SK-N-SH treated with all-trans-retinoic acid at 6 μM for 48 hours (cell line): ENCODE results near the gene CCDC85C.
A peak's percentile ranks its signal among the peaks of the same experiment; 100 is the strongest.

Experiments used
- ATAC-seq: fragments of 200-7000 bp; cut with Tn5 transposase; 3 replicates; pipeline ENCODE4 v1.9.1; 2020; ENCODE audit warnings: mild to moderate bottlenecking, moderate library complexity
- BACH2 ChIP-seq: fragments of 250-450 bp; sonication (Bioruptor Pico); IDR thresholded peaks from 2 replicates; pipeline ENCODE4 v1.9.0; 2021; ENCODE audit warnings: mild to moderate bottlenecking, borderline replicate concordance
- CSDC2 ChIP-seq: fragments of 250-450 bp; sonication (Bioruptor Pico); IDR thresholded peaks from 2 replicates; pipeline ENCODE4 v1.5.0; 2020; ENCODE audit warnings: mild to moderate bottlenecking, moderate library complexity
- ESRRG ChIP-seq: fragments of 250-450 bp; sonication (Bioruptor Pico); IDR thresholded peaks from 2 replicates; pipeline ENCODE4 v1.6.1; 2021; ENCODE audit warnings: mild to moderate bottlenecking
- GLIS3 ChIP-seq: fragments of 250-450 bp; sonication (Bioruptor Pico); IDR thresholded peaks from 2 replicates; pipeline ENCODE4 v1.5.0; 2020; ENCODE audit warnings: mild to moderate bottlenecking, moderate library complexity
- ISL1 ChIP-seq: fragments of 250-450 bp; sonication (Bioruptor Pico); IDR thresholded peaks from 2 replicates; pipeline ENCODE4 v2.1.2; 2022; ENCODE audit warnings: mild to moderate bottlenecking, moderate library complexity
- OSR1 ChIP-seq: fragments of 250-450 bp; sonication (Bioruptor Pico); IDR thresholded peaks from 2 replicates; pipeline ENCODE4 v1.8.0; 2022; ENCODE audit warnings: moderate library complexity, mild to moderate bottlenecking, inconsistent platforms
- PPARA ChIP-seq: fragments of 250-450 bp; sonication (Bioruptor Pico); IDR thresholded peaks from 2 replicates; pipeline ENCODE4 v1.5.0; 2020; ENCODE audit warnings: mild to moderate bottlenecking, borderline replicate concordance
- SNAI2 ChIP-seq: fragments of 250-450 bp; sonication (Bioruptor Pico); IDR thresholded peaks from 2 replicates; pipeline ENCODE4 v1.5.0; 2020; ENCODE audit warnings: mild to moderate bottlenecking, moderate library complexity
- TCF4 ChIP-seq: fragments of 250-450 bp; sonication (Bioruptor Pico); IDR thresholded peaks from 2 replicates; pipeline ENCODE4 v1.8.0; 2021; ENCODE audit warnings: mild to moderate bottlenecking, moderate library complexity, borderline replicate concordance
- TOX ChIP-seq: fragments of 250-450 bp; sonication (Bioruptor Pico); IDR thresholded peaks from 2 replicates; pipeline ENCODE4 v1.8.0; 2021; ENCODE audit warnings: mild to moderate bottlenecking, moderate library complexity, borderline replicate concordance
- ZC3H10 ChIP-seq: fragments of 250-450 bp; sonication (Bioruptor Pico); IDR thresholded peaks from 2 replicates; pipeline ENCODE4 v1.5.1; 2021; ENCODE audit warnings: mild to moderate bottlenecking, moderate library complexity
- ZFP3 ChIP-seq: fragments of 250-450 bp; sonication (Bioruptor Pico); IDR thresholded peaks from 2 replicates; pipeline ENCODE4 v1.5.0; 2020; ENCODE audit warnings: mild to moderate bottlenecking, moderate library complexity
- ZFP30 ChIP-seq: fragments of 450-650 bp; formaldehyde crosslinking; IDR thresholded peaks from 2 replicates; pipeline ENCODE4 v1.5.0; 2022; ENCODE audit warnings: mild to moderate bottlenecking, moderate library complexity
- ZNF565 ChIP-seq: fragments of 450-650 bp; formaldehyde crosslinking; conservative IDR thresholded peaks from 2 replicates; pipeline ENCODE4 v1.5.0; 2020; ENCODE audit warnings: low read depth, mild to moderate bottlenecking, moderate library complexity
- ZNF70 ChIP-seq: fragments of 450-650 bp; formaldehyde crosslinking; IDR thresholded peaks from 2 replicates; pipeline ENCODE4 v1.5.0; 2020; ENCODE audit warnings: mild to moderate bottlenecking, moderate library complexity
- TF ChIP-seq, protein P1 (sequence below): fragments of 250-450 bp; sonication (Bioruptor Pico); IDR thresholded peaks from 2 replicates; pipeline ENCODE4 v1.5.1; 2021; ENCODE audit warnings: mild to moderate bottlenecking, moderate library complexity
- TF ChIP-seq, protein P2 (sequence below): fragments of 250-450 bp; sonication (Bioruptor Pico); IDR thresholded peaks from 2 replicates; pipeline ENCODE4 v1.8.0; 2021; ENCODE audit warnings: low read depth, mild to moderate bottlenecking, moderate library complexity, borderline replicate concordance
- TF ChIP-seq, protein P3 (sequence below): fragments of 250-450 bp; sonication (Bioruptor Pico); IDR thresholded peaks from 2 replicates; pipeline ENCODE4 v1.5.0; 2020; ENCODE audit warnings: mild to moderate bottlenecking, moderate library complexity
- TF ChIP-seq, protein P4 (sequence below): fragments of 250-450 bp; sonication (Bioruptor Pico); IDR thresholded peaks from 2 replicates; pipeline ENCODE4 v1.8.0; 2020; ENCODE audit warnings: mild to moderate bottlenecking, moderate library complexity, borderline replicate concordance

The CCDC85C gene

DNA sequence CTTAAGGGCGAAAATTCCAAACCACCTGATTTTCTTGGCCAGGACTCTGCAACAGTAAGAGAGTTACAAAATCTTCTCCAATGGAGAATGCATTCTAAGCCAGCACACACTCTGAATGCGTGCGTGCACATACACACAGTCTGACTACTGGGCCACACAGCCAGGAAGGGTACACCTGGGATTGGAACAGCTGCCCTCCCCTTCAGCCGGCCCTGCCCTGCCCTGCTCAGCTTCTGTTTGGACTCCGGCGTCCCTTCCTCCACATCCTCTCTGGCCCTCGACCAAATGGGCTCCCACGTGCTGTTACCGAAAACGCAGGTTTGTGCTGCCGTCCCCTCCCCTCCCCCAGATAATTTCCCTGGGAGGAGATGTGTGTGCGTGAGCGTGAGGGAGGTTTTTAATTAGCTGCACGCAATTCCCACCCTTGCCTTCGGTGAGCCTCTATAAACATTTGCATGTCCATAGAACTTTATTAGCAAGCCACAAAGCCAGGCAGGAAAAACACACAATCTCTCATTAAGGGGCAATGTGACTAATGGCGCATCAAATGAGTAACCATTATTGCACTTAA, 79.8 kb downstream of the CCDC85C start (continued):
- TF ChIP-seq, protein P1, sequence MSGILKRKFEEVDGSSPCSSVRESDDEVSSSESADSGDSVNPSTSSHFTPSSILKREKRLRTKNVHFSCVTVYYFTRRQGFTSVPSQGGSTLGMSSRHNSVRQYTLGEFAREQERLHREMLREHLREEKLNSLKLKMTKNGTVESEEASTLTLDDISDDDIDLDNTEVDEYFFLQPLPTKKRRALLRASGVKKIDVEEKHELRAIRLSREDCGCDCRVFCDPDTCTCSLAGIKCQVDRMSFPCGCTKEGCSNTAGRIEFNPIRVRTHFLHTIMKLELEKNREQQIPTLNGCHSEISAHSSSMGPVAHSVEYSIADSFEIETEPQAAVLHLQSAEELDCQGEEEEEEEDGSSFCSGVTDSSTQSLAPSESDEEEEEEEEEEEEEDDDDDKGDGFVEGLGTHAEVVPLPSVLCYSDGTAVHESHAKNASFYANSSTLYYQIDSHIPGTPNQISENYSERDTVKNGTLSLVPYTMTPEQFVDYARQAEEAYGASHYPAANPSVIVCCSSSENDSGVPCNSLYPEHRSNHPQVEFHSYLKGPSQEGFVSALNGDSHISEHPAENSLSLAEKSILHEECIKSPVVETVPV (CRISPR knock-in tag), result no peak
- TF ChIP-seq TOX (CRISPR knock-in tag), result no peak
- TF ChIP-seq, all 23 proteins: peak for 0

DNA sequence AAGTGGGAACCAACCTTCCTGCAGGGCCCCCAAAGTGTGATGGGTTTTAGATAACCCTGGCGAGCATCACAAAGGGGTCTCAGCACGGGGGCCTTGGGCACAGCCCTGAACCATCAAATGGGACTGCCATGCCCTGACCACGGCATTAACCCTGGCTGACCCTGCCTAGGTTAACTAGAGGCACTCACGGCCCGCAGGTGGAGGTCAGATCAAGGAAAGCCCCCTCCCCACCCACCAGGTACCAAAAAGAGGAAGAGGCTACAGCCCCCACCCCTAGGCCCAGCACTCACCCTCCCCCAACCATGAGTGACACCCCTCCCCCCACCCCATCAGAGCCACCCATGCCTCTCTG, 80.3 kb downstream of the CCDC85C start:
- TF ChIP-seq ZC3H10 (CRISPR knock-in tag) (no peak), GLIS3 (CRISPR knock-in tag) (no peak), ZNF565 (CRISPR knock-in tag) (no peak), ZFP30 (no peak), ZFP3 (CRISPR knock-in tag) (no peak), TOX (CRISPR knock-in tag) (no peak), TCF4 (CRISPR knock-in tag) (no peak), ISL1 (CRISPR knock-in tag) (no peak), BACH2 (CRISPR knock-in tag) (no peak), SNAI2 (CRISPR knock-in tag) (no peak), PPARA (no peak), OSR1 (CRISPR knock-in tag) (no peak), ZNF70 (CRISPR knock-in tag) (no peak)
- TF ChIP-seq, protein P1 (CRISPR knock-in tag), result no peak
- TF ChIP-seq, protein P2, sequence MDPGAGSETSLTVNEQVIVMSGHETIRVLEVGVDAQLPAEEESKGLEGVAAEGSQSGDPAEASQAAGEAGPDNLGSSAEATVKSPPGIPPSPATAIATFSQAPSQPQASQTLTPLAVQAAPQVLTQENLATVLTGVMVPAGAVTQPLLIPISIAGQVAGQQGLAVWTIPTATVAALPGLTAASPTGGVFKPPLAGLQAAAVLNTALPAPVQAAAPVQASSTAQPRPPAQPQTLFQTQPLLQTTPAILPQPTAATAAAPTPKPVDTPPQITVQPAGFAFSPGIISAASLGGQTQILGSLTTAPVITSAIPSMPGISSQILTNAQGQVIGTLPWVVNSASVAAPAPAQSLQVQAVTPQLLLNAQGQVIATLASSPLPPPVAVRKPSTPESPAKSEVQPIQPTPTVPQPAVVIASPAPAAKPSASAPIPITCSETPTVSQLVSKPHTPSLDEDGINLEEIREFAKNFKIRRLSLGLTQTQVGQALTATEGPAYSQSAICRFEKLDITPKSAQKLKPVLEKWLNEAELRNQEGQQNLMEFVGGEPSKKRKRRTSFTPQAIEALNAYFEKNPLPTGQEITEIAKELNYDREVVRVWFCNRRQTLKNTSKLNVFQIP (CRISPR knock-in tag), result no peak
- TF ChIP-seq, protein P3, sequence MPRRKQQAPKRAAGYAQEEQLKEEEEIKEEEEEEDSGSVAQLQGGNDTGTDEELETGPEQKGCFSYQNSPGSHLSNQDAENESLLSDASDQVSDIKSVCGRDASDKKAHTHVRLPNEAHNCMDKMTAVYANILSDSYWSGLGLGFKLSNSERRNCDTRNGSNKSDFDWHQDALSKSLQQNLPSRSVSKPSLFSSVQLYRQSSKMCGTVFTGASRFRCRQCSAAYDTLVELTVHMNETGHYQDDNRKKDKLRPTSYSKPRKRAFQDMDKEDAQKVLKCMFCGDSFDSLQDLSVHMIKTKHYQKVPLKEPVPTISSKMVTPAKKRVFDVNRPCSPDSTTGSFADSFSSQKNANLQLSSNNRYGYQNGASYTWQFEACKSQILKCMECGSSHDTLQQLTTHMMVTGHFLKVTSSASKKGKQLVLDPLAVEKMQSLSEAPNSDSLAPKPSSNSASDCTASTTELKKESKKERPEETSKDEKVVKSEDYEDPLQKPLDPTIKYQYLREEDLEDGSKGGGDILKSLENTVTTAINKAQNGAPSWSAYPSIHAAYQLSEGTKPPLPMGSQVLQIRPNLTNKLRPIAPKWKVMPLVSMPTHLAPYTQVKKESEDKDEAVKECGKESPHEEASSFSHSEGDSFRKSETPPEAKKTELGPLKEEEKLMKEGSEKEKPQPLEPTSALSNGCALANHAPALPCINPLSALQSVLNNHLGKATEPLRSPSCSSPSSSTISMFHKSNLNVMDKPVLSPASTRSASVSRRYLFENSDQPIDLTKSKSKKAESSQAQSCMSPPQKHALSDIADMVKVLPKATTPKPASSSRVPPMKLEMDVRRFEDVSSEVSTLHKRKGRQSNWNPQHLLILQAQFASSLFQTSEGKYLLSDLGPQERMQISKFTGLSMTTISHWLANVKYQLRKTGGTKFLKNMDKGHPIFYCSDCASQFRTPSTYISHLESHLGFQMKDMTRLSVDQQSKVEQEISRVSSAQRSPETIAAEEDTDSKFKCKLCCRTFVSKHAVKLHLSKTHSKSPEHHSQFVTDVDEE (CRISPR knock-in tag), result no peak
- ATAC-seq, result no peak

DNA sequence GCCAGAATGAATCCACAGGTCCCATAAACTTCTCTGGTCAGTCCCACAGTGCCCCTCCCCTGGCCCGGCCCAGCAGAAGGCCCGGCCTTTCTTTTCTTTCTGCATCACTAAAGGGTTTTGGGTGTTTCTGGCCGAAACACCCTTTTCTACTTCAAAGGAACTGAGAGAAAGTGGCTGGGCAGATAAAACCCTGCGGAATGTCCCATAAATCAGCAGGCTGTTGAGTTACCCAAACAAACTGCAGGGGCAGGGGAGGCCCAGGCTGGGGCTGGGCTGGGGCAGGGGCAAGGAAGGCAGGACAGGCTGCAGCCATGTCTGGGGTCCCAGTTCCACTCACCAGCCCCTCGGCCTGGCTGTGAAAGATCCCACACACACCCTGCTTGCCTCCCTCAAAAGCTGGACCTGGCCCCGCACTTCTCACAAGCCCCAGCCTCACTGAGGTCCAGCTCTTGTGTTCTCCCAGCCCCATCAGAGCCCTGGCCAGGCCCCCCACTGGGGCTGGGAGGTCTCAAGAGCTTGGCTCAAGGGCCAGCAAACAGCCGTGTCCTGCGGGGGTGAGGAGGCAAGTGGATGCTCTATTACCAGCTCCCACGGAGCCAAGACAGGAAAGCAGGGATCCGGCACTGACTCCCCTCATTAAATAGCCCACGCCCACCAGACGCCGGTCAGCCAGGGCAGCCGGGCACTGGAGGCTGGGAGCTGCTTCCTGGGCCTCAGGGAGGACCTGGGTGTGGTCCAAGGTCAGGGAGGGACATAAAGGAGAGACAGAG, 80.9 kb downstream of the CCDC85C start:
- ATAC-seq, result no peak
- no peak for TF ChIP-seq TCF4 (CRISPR knock-in tag)
- TF ChIP-seq ZNF565 (CRISPR knock-in tag), result no peak
- no peak for TF ChIP-seq ZC3H10 (CRISPR knock-in tag)

DNA sequence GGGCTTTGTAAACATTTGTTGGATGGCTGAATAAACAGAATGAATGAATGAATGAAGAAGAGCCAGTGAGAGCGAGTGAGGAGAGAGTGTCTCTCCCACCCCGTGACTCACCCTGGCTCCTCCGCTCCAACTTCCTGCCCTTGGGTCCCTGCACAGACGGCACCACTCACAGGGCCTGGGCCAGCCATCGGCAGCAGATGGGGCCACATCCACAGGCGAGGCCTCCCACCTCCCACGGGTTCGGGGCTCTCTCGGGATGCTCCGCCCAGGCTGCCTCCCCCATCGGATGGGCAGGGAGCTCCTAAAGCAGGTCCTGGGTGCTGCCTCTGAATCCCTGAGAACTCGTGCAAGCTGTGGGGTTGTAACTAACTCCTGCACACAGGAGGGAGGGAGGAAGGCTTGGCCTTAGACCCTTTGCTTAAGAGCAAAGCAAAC, 81.5 kb downstream of the CCDC85C start:
- ATAC-seq, result peak; percentile 47
- no peak for TF ChIP-seq TCF4 (CRISPR knock-in tag)
- TF ChIP-seq, protein P3 (CRISPR knock-in tag), result no peak
- TF ChIP-seq TOX (CRISPR knock-in tag), result no peak
- TF ChIP-seq, protein P2 (CRISPR knock-in tag), result no peak
- no peak for TF ChIP-seq CSDC2 (CRISPR knock-in tag)
- TF ChIP-seq, protein P4, sequence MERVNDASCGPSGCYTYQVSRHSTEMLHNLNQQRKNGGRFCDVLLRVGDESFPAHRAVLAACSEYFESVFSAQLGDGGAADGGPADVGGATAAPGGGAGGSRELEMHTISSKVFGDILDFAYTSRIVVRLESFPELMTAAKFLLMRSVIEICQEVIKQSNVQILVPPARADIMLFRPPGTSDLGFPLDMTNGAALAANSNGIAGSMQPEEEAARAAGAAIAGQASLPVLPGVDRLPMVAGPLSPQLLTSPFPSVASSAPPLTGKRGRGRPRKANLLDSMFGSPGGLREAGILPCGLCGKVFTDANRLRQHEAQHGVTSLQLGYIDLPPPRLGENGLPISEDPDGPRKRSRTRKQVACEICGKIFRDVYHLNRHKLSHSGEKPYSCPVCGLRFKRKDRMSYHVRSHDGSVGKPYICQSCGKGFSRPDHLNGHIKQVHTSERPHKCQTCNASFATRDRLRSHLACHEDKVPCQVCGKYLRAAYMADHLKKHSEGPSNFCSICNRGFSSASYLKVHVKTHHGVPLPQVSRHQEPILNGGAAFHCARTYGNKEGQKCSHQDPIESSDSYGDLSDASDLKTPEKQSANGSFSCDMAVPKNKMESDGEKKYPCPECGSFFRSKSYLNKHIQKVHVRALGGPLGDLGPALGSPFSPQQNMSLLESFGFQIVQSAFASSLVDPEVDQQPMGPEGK, result no peak
- no peak for TF ChIP-seq ESRRG (CRISPR knock-in tag)
